GM12878 (cell line): Measurements from ENCODE around the gene ERN1. TPM values are rescaled to one million over a fixed set of nuclear protein-coding genes. Genes with fewer than 3 reads are reported as not detected.

ENCODE experiments used
- ATAC-seq: fragments of 200-7000 bp; cut with Tn5 transposase; 3 replicates; pipeline ENCODE4 v1.9.1; 2020; ENCODE audit warnings: mild to moderate bottlenecking, moderate library complexity
- BruUV-seq: library from RNA; stranded (reverse); fragments of 400-500 nt; replicated peaks from 2 replicates; lab custom pipeline; 2021; lab: Mats Ljungman, UMichigan
- CTCF ChIA-PET: fragments of 300-600 bp; sonication (Branson Sonifier 250); formaldehyde crosslinking; extraction: SDS; loops from one replicate; lab custom pipeline; 2021; ENCODE audit warnings: inconsistent platforms; lab: Yijun Ruan, JAX
- POLR2A ChIA-PET: fragments of 350-600 bp; formaldehyde crosslinking; extraction: SDS; loops from one replicate; lab custom pipeline; 2021; ENCODE audit warnings: inconsistent platforms; lab: Charles Lee
- RAD21 ChIA-PET: fragments of 300-600 bp; sonication (Branson Sonifier 250); formaldehyde crosslinking; loops from one replicate; lab custom pipeline; 2023; ENCODE audit warnings: antibody characterized with exemption; ENCODE audit not compliant: unreplicated experiment; lab: Charles Lee
- SMC1A ChIA-PET: fragments of 300-600 bp; sonication (Branson Sonifier 250); formaldehyde crosslinking; loops from one replicate; lab custom pipeline; 2023; ENCODE audit not compliant: unreplicated experiment, uncharacterized antibody; lab: Charles Lee
- DNase-seq: peaks from one replicate; pipeline ENCODE4 v3.0.0-alpha.2; 2011; ENCODE audit warnings: low read depth, low spot score
- FAIRE-seq: peaks from 3 replicates; lab custom pipeline; 2011; peaks lifted over from hg19 to GRCh38; lab: Jason Lieb, UNC
- H2AFZ ChIP-seq: 2 replicates; pipeline ENCODE4 v1.6.0; 2011; ENCODE audit warnings: low read depth, low read length, control low read depth; ENCODE audit not compliant: control insufficient read depth
- H3K27ac ChIP-seq: 2 replicates; pipeline ENCODE4 v1.5.1; 2011; ENCODE audit warnings: control low read depth; ENCODE audit not compliant: control insufficient read depth, insufficient read depth
- H3K27me3 ChIP-seq, 2 experiments: replicated peaks in 1 of 2; 2 replicates each; pipeline versions ENCODE4 v1.6.0 to v1.6.1; 2011; ENCODE audit warnings: low read length in 1 of 2; ENCODE audit not compliant: control insufficient read depth in 2 of 2, insufficient read depth in 2 of 2
- H3K36me3 ChIP-seq, 2 experiments: 2 replicates each; pipeline ENCODE4 v1.5.1; 2011; ENCODE audit warnings: low read length in 1 of 2; ENCODE audit not compliant: control insufficient read depth in 2 of 2, insufficient read depth in 2 of 2
- H3K4me1 ChIP-seq: 2 replicates; pipeline ENCODE4 v1.6.1; 2011; ENCODE audit warnings: mild to moderate bottlenecking, low read length, moderate library complexity, mixed read lengths; ENCODE audit not compliant: control insufficient read depth, insufficient read depth
- H3K4me2 ChIP-seq: 2 replicates; pipeline ENCODE4 v1.6.0; 2011; ENCODE audit warnings: control low read depth; ENCODE audit not compliant: control insufficient read depth, insufficient read depth
- H3K4me3 ChIP-seq: fragments of 200-600 bp; sonication (generic); 2 replicates; pipeline ENCODE4 v1.5.1; 2016
- H3K79me2 ChIP-seq: 2 replicates; pipeline ENCODE4 v1.6.0; 2011; ENCODE audit warnings: low read length; ENCODE audit not compliant: control insufficient read depth, insufficient read depth
- H3K9ac ChIP-seq: 2 replicates; pipeline ENCODE4 v1.8.0; 2011; ENCODE audit warnings: low read length, control low read depth, mixed read lengths; ENCODE audit not compliant: control insufficient read depth, insufficient read depth
- H3K9me3 ChIP-seq: replicated peaks from 3 replicates; pipeline ENCODE4 v1.5.1; 2011; ENCODE audit warnings: mild to moderate bottlenecking, low read length; ENCODE audit not compliant: control insufficient read depth, insufficient read depth
- H4K20me1 ChIP-seq: 2 replicates; pipeline ENCODE4 v1.6.0; 2011; ENCODE audit not compliant: control insufficient read depth, insufficient read depth
- CHD1 ChIP-seq: IDR thresholded peaks from 2 replicates; pipeline ENCODE4 v1.6.1; 2012; ENCODE audit warnings: low read depth, low read length, improper control_type of control experiment
- EGR1 ChIP-seq, 2 experiments: IDR thresholded peaks; 1 replicate in 1 of 2; 2 replicates in 1 of 2; pipeline ENCODE4 v1.6.1; 2011 to 2012; ENCODE audit warnings: low read depth in 2 of 2, low read length in 2 of 2, borderline replicate concordance in 1 of 2, mild to moderate bottlenecking in 1 of 2, moderate library complexity in 1 of 2
- GABPA ChIP-seq: IDR thresholded peaks from 2 replicates; pipeline ENCODE4 v1.6.1; 2014; ENCODE audit warnings: antibody characterized with exemption, low read depth, mild to moderate bottlenecking, inconsistent platforms
- IKZF1 ChIP-seq: fragments of 450-650 bp; conservative IDR thresholded peaks from 2 replicates; pipeline ENCODE4 v1.6.1; 2017; ENCODE audit warnings: antibody characterized with exemption, mild to moderate bottlenecking
- NRF1 ChIP-seq: conservative IDR thresholded peaks from 2 replicates; pipeline ENCODE4 v1.6.1; 2011; ENCODE audit warnings: mild to moderate bottlenecking, low read depth, low read length, improper control_type of control experiment
- PRDM15 ChIP-seq: fragments of 450-650 bp; formaldehyde crosslinking; IDR thresholded peaks from 2 replicates; pipeline ENCODE4 v1.4.0; 2020; ENCODE audit warnings: mild to moderate bottlenecking, moderate library complexity
- RBBP5 ChIP-seq: fragments of 200-600 bp; sonication (generic); conservative IDR thresholded peaks from 2 replicates; pipeline ENCODE4 v1.6.1; 2016
- RCOR1 ChIP-seq: conservative IDR thresholded peaks from 2 replicates; pipeline ENCODE4 v1.6.1; 2012; ENCODE audit warnings: low read depth, low read length, improper control_type of control experiment
- RELB ChIP-seq: fragments of 450-650 bp; IDR thresholded peaks from 2 replicates; pipeline ENCODE4 v1.6.1; 2017; ENCODE audit warnings: low read depth, mild to moderate bottlenecking, moderate library complexity
- REST ChIP-seq: IDR thresholded peaks from 2 replicates; pipeline ENCODE4 v1.6.1; 2012; ENCODE audit warnings: mild to moderate bottlenecking, low read depth, low read length
- SMAD5 ChIP-seq: IDR thresholded peaks from 2 replicates; pipeline ENCODE4 v1.6.1; 2016; ENCODE audit warnings: antibody characterized with exemption, low read depth
- SREBF1 ChIP-seq: IDR thresholded peaks from 2 replicates; pipeline ENCODE4 v1.6.1; 2012; ENCODE audit warnings: mild to moderate bottlenecking, low read length
- TARDBP ChIP-seq: IDR thresholded peaks from 2 replicates; pipeline ENCODE4 v1.6.1; 2016; ENCODE audit warnings: borderline replicate concordance
- ZNF217 ChIP-seq: fragments of 450-650 bp; IDR thresholded peaks from 2 replicates; pipeline ENCODE4 v1.6.1; 2017; ENCODE audit warnings: antibody characterized with exemption, mild to moderate bottlenecking
- ZZZ3 ChIP-seq: IDR thresholded peaks from 2 replicates; pipeline ENCODE4 v1.6.1; 2011; ENCODE audit warnings: low read depth; ENCODE audit not compliant: control insufficient read depth, insufficient read length
- WGBS: methylation state at CpG from one replicate; pipeline ENCODE4 v1.1.6; 2016; ENCODE audit warnings: low lambda C conversion rate; ENCODE audit not compliant: insufficient replicate concordance, insufficient coverage; ENCODE audit errors: missing lambda C conversion rate; 5-methylcytosine and 5-hydroxymethylcytosine counted together
- in situ Hi-C: fragments of 300-500 bp; cut with MboI; formaldehyde crosslinking; loops from 9 replicates; pipeline ENCODE4 v1.14.3; 2018; ENCODE audit warnings: mixed read lengths
- intact Hi-C: fragments of 100-400 bp; cut with micrococcal nuclease; formaldehyde crosslinking; loops from one replicate; pipeline ENCODE4 v1.14.2; 2022; ENCODE audit not compliant: unreplicated experiment
- polyA plus RNA-seq, 11 experiments: library from polyadenylated mRNA; depleted of rRNA in 4 of 11; unstranded in 6 of 11; stranded (reverse) in 5 of 11; fragments of >200 nt; fragmentation: Nextera tagmentation in 4 of 11; fragmentation: Illumina TruSeq in 1 of 11; extraction: Ambion mirVana in 4 of 11; extraction: Trizol in 1 of 11; gene quantifications; 1 replicate in 1 of 11; 2 replicates in 10 of 11; pipeline versions ENCODE4 v1.2.1 to v1.2.3, GENCODE V29; 2011 to 2016; ENCODE audit warnings: inconsistent platforms in 2 of 11, missing spikeins in 2 of 11, low read depth in 1 of 11
- total RNA-seq, 4 experiments: library from RNA; depleted of rRNA in 3 of 4; stranded (reverse); fragments of >200 nt in 3 of 4; fragmentation: Illumina TruSeq in 1 of 4; extraction: Trizol in 1 of 4; gene quantifications; 2 replicates each; pipeline versions ENCODE4 v1.2.1 to v1.2.3, GENCODE V29; 2013 to 2021

The ERN1 gene
- total and polyA plus RNA-seq, 10 of the 15 experiments (the other 5 are each of a cell fraction or from before 2014, with no cell fraction given): 2.6 to 19.2 (median 7.6) TPM

GRCh38 chr17:64058621-64059020 lies 71.3 kb downstream of the ERN1 start:
- SMC1A ChIA-PET: interaction anchor here (1.0 to 3.7 kb wide), 2 partner anchors 16 to 74 kb away, joined by 3 to 53 read pairs; no protein-coding TSS in a partner anchor
- no peak for ATAC-seq
- H3K4me2 ChIP-seq: no peak overlapping the region
- no peak for TF ChIP-seq SREBF1
- TF ChIP-seq RBBP5: no peak
- no peak for TF ChIP-seq SMAD5
- TF ChIP-seq RCOR1: no peak
- TF ChIP-seq NRF1: no peak
- no peak for TF ChIP-seq ZZZ3
- no peak for TF ChIP-seq TARDBP
- TF ChIP-seq REST: no peak
- no peak for TF ChIP-seq PRDM15 (CRISPR knock-in tag)
- TF ChIP-seq GABPA: no peak
- TF ChIP-seq CHD1: no peak
- no peak for TF ChIP-seq EGR1 (IDR thresholded peaks at IDR 0.05; ENCODE audit: borderline replicate concordance in 1 of 2, low read depth in 2 of 2, low read length in 2 of 2)
- TF ChIP-seq IKZF1: no peak
- no peak for TF ChIP-seq RELB
- TF ChIP-seq ZNF217: no peak

More at GRCh38 chr17:64058621-64059020, 71.3 kb downstream of the ERN1 start:
- Histone ChIP-seq H3K27me3 (no peaks in the 10 kb centered on the region), H4K20me1 (no peaks in the 10 kb centered on the region), H3K4me1 (peaks cover 50% of the 10 kb centered on the region), H2AFZ (no peak overlapping the region), H3K9me3 (no peaks in the 10 kb centered on the region), H3K79me2 (no peaks in the 10 kb centered on the region), H3K9ac (no peak overlapping the region), H3K27ac (no peak overlapping the region), H3K4me3 (no peak overlapping the region), H3K36me3 (peaks cover 8 to 26% of the 10 kb centered on the region in 2 experiments)
- WGBS: 97% methylated on average over 5 of the region's 5 CpGs
- intact Hi-C loops (no loop called here), in situ Hi-C loops (no loop called here)
- no TSS peak for BruUV-seq
- CTCF ChIA-PET: interaction anchor here (3.8 to 5.2 kb wide), 2 partner anchors 29 to 74 kb away, joined by 45 to 71 read pairs; partner anchors contain the start of gene ERN1
- RAD21 ChIA-PET: interaction anchor here (6.7 kb wide), 1 partner anchor 73 kb away, joined by 89 read pairs; the partner anchor contains the start of gene ERN1
- no peak for FAIRE-seq
- POLR2A ChIA-PET: interaction anchor here (0.6 kb wide), 1 partner anchor 525 kb away, joined by 3 read pairs; no protein-coding TSS in a partner anchor
- no peak for DNase-seq
